Measurements from ENCODE around the gene NHSL2. TPM values are rescaled to one million over a fixed set of nuclear protein-coding genes. Genes with fewer than 3 reads are reported as not detected.

The NHSL2 gene
- total RNA-seq, 1 donor from 2014 or later = 13.0 TPM

DNA sequence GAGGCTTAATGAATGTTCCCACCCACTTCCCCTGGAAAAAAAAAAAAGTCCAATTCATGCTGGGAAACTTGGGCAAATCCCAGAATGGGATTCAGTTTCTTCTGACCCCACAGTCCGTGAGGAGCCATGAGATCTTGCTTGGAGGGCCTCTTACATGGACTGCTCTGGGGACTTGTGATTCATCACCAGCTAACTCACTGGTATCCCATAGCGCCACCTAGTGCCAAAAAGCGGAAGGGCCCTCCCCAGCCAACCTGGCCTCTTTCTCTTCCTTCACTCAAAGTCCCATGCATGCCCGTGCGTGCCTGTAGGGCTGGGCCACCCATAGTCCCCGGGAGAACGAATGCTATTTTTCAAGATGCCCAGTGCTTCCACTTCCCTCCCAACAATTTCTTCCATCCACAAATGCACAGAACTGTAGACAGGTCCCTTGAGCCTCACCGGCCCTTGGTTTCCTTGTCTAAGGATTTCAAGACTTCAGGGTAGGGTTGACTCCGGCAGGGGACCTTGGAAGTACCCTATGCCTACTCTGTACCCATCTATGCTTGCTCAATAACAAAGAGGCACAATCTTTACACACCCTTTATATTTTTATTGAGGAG is 216.0 kb downstream of the NHSL2 start:
- H3K27me3 Mint-ChIP-seq (ENCODE audit: low read depth, unreplicated experiment) = no peaks in the 10 kb centered on the region
- Histone ChIP-seq H3K9ac (ENCODE audit: low read length) (peak overlapping the region; percentile 38), H2AFZ (ENCODE audit: low read depth, low read length) (no peak overlapping the region), H4K20me1 (ENCODE audit: insufficient read depth, low read length) (peaks cover 4% of the 10 kb centered on the region), H3K9me3 (ENCODE audit: insufficient read depth, low read depth, low read length) (no peaks in the 10 kb centered on the region), H3K36me3 (ENCODE audit: insufficient read depth, low read length) (no peaks in the 10 kb centered on the region), H3K4me3 (ENCODE audit: insufficient read depth, low read depth, low read length) (no peak overlapping the region), H3K27ac (ENCODE audit: low read depth, low read length) (no peak overlapping the region), H3K27me3 (ENCODE audit: insufficient read depth, low read length) (no peaks in the 10 kb centered on the region), H3K4me2 (ENCODE audit: low read length) (peak overlapping the region; percentile 45), H3K4me1 (ENCODE audit: insufficient read depth, low read length) (peaks cover 33% of the 10 kb centered on the region), H3K79me2 (ENCODE audit: insufficient read depth, low read length) (no peaks in the 10 kb centered on the region)
- H3K27ac Mint-ChIP-seq (ENCODE audit: unreplicated experiment) = peak overlapping the region; percentile 47
- DNase-seq (ENCODE audit: low read depth) (peak; percentile 79), FAIRE-seq (peak; percentile 94)
- peaks cover 7% of the 10 kb centered on the region for H3K36me3 Mint-ChIP-seq (ENCODE audit: low read depth, unreplicated experiment)
- H3K9me3 Mint-ChIP-seq (ENCODE audit: unreplicated experiment) = no peaks in the 10 kb centered on the region
- no peak overlapping the region for H3K4me3 Mint-ChIP-seq (ENCODE audit: unreplicated experiment)
- TF ChIP-seq EZH2 (IDR thresholded peaks at IDR 0.05; ENCODE audit: insufficient read depth, low read length) = no peak
- TF ChIP-seq, protein P1, sequence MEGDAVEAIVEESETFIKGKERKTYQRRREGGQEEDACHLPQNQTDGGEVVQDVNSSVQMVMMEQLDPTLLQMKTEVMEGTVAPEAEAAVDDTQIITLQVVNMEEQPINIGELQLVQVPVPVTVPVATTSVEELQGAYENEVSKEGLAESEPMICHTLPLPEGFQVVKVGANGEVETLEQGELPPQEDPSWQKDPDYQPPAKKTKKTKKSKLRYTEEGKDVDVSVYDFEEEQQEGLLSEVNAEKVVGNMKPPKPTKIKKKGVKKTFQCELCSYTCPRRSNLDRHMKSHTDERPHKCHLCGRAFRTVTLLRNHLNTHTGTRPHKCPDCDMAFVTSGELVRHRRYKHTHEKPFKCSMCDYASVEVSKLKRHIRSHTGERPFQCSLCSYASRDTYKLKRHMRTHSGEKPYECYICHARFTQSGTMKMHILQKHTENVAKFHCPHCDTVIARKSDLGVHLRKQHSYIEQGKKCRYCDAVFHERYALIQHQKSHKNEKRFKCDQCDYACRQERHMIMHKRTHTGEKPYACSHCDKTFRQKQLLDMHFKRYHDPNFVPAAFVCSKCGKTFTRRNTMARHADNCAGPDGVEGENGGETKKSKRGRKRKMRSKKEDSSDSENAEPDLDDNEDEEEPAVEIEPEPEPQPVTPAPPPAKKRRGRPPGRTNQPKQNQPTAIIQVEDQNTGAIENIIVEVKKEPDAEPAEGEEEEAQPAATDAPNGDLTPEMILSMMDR (IDR thresholded peaks at IDR 0.05; ENCODE audit: insufficient read depth, low read depth, low read length) = peak; percentile 75
- H3K4me1 Mint-ChIP-seq (ENCODE audit: low read depth, unreplicated experiment) = peaks cover 24% of the 10 kb centered on the region

DNA sequence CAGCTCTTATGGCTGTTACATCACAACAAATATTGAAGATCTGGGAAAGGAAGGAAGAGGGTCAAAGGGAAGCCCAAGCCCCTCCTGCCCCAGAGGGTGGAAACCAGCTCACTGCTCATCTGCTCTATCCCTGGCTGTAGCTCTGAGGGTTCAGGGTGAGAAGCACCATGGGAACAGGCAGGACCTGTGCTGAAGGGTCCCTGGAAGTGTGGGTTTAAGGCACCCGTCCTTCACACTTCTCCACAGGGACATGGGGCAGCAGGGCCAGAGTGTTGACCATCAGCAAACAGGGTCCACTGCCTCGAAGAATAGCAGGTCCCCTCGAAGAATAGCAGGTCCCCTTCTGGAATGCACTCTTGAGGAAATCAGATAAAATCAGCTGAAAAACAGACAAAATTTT is 216.7 kb downstream of the NHSL2 start:
- Histone ChIP-seq H3K36me3 (ENCODE audit: insufficient read depth, low read length) (no peaks in the 10 kb centered on the region), H3K4me1 (ENCODE audit: insufficient read depth, low read length) (peaks cover 31% of the 10 kb centered on the region), H4K20me1 (ENCODE audit: insufficient read depth, low read length) (peaks cover 4% of the 10 kb centered on the region), H3K9me3 (ENCODE audit: insufficient read depth, low read depth, low read length) (no peaks in the 10 kb centered on the region), H3K4me2 (ENCODE audit: low read length) (no peak overlapping the region), H3K9ac (ENCODE audit: low read length) (no peak overlapping the region), H3K27ac (ENCODE audit: low read depth, low read length) (no peak overlapping the region), H3K79me2 (ENCODE audit: insufficient read depth, low read length) (no peaks in the 10 kb centered on the region), H2AFZ (ENCODE audit: low read depth, low read length) (no peak overlapping the region), H3K27me3 (ENCODE audit: insufficient read depth, low read length) (no peaks in the 10 kb centered on the region), H3K4me3 (ENCODE audit: insufficient read depth, low read depth, low read length) (no peak overlapping the region)
- peaks cover 7% of the 10 kb centered on the region for H3K36me3 Mint-ChIP-seq (ENCODE audit: low read depth, unreplicated experiment)
- no peaks in the 10 kb centered on the region for H3K27me3 Mint-ChIP-seq (ENCODE audit: low read depth, unreplicated experiment)
- no peaks in the 10 kb centered on the region for H3K9me3 Mint-ChIP-seq (ENCODE audit: unreplicated experiment)
- no peak overlapping the region for H3K4me3 Mint-ChIP-seq (ENCODE audit: unreplicated experiment)
- no peak overlapping the region for H3K27ac Mint-ChIP-seq (ENCODE audit: unreplicated experiment)
- DNase-seq (ENCODE audit: low read depth) (no peak), FAIRE-seq (no peak)
- peaks cover 24% of the 10 kb centered on the region for H3K4me1 Mint-ChIP-seq (ENCODE audit: low read depth, unreplicated experiment)
- TF ChIP-seq, protein P1 (IDR thresholded peaks at IDR 0.05; ENCODE audit: insufficient read depth, low read depth, low read length) = no peak
- TF ChIP-seq EZH2 (IDR thresholded peaks at IDR 0.05; ENCODE audit: insufficient read depth, low read length) = no peak

DNA sequence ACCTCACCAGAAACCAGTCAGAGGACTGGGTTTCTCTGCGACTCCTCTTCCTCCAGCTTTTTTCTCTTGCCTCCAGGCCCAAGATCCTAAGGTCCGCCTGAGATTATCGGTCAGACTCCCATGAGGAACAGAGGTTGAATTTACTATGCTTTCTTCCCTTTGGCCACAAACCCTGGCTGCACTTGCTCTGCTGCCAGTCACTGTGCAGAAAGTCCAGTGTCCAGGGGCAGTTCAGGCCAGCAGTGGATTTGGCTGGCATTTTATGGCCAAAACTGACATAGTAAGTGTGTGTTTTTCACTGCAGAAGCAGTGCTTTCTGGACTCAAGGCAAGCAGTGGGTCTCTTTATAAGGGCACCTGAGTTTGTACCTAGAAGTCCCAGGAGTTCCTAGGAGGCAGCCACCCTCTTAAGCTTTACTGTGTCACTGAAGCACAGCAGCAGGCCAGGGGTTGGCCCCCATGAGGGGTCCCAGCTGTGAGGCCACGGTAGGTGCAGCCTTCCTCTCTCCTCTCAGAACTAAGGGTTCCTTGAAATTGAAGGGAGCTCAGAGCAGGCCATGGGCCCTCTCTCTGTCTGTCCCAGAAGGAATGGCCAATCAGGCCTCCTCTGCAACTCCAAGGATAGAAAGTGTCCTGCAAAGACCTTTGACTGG is 217.7 kb downstream of the NHSL2 start:
- H3K36me3 Mint-ChIP-seq (ENCODE audit: low read depth, unreplicated experiment) = peaks cover 7% of the 10 kb centered on the region
- H3K27ac Mint-ChIP-seq (ENCODE audit: unreplicated experiment) = no peak overlapping the region
- H3K36me3 ChIP-seq (ENCODE audit: insufficient read depth, low read length) = no peaks in the 10 kb centered on the region
- H4K20me1 ChIP-seq (ENCODE audit: insufficient read depth, low read length) = peaks cover 4% of the 10 kb centered on the region
- H3K9me3 Mint-ChIP-seq (ENCODE audit: unreplicated experiment) = no peaks in the 10 kb centered on the region
- no peaks in the 10 kb centered on the region for H3K79me2 ChIP-seq (ENCODE audit: insufficient read depth, low read length)
- H3K27me3 Mint-ChIP-seq (ENCODE audit: low read depth, unreplicated experiment) = no peaks in the 10 kb centered on the region
- H3K4me3 ChIP-seq (ENCODE audit: insufficient read depth, low read depth, low read length) = no peak overlapping the region
- no peaks in the 10 kb centered on the region for H3K9me3 ChIP-seq (ENCODE audit: insufficient read depth, low read depth, low read length)
- H3K4me3 Mint-ChIP-seq (ENCODE audit: unreplicated experiment) = no peak overlapping the region
- H3K4me1 ChIP-seq (ENCODE audit: insufficient read depth, low read length) = peaks cover 30% of the 10 kb centered on the region
- peak overlapping the region; percentile 5 for H3K4me2 ChIP-seq (ENCODE audit: low read length)
- TF ChIP-seq, protein P1 (IDR thresholded peaks at IDR 0.05; ENCODE audit: insufficient read depth, low read depth, low read length) = no peak
- TF ChIP-seq EZH2 (IDR thresholded peaks at IDR 0.05; ENCODE audit: insufficient read depth, low read length) = no peak
- no peak for DNase-seq (ENCODE audit: low read depth)
- peaks cover 26% of the 10 kb centered on the region for H3K4me1 Mint-ChIP-seq (ENCODE audit: low read depth, unreplicated experiment)
- no peak overlapping the region for H3K9ac ChIP-seq (ENCODE audit: low read length)
- H2AFZ ChIP-seq (ENCODE audit: low read depth, low read length) = no peak overlapping the region
- no peak overlapping the region for H3K27ac ChIP-seq (ENCODE audit: low read depth, low read length)
- H3K27me3 ChIP-seq (ENCODE audit: insufficient read depth, low read length) = no peaks in the 10 kb centered on the region
- FAIRE-seq = no peak
